Esophagus muscularis mucosa (tissue), 4 donors: ENCODE results near the gene ZNF503. TPM values are rescaled to one million over a fixed set of nuclear protein-coding genes. Genes with fewer than 3 reads are reported as not detected.

Experiments
- DNase-seq: peaks from one replicate; pipeline ENCODE4 v3.0.0-alpha.2; 2017; ENCODE audit errors: extremely low spot score
- H3K27ac ChIP-seq, 4 donors: fragments of 200-600 bp; sonication (generic); replicated peaks in 1 of 4; 1 replicate in 3 of 4; 2 replicates in 1 of 4; pipeline ENCODE4 v1.5.1; 2016 to 2019; ENCODE audit warnings: mild to moderate bottlenecking in 1 of 4
- H3K27me3 ChIP-seq, 4 donors: fragments of 200-600 bp; sonication (generic); one replicate each; pipeline versions ENCODE4 v1.5.1 to v1.6.0; 2016 to 2019
- H3K36me3 ChIP-seq, 4 donors: fragments of 200-600 bp; sonication (generic); one replicate each; pipeline ENCODE4 v1.5.1; 2016 to 2019
- H3K4me1 ChIP-seq, 4 donors: fragments of 200-600 bp; sonication (generic); one replicate each; pipeline ENCODE4 v1.5.1; 2016 to 2019
- H3K4me3 ChIP-seq, 4 donors: fragments of 200-600 bp; sonication (generic); 1 replicate in 2 of 4; 2 replicates in 2 of 4; pipeline ENCODE4 v1.5.1; 2016 to 2019; ENCODE audit warnings: mild to moderate bottlenecking in 4 of 4, moderate library complexity in 1 of 4
- H3K9me3 ChIP-seq, 4 donors: fragments of 200-600 bp; sonication (generic); 1 replicate in 3 of 4; 2 replicates in 1 of 4; pipeline ENCODE4 v1.5.1; 2016 to 2019
- CTCF ChIP-seq, 3 experiments: fragments of 200-600 bp in 2 of 3; fragments of 450-650 bp in 1 of 3; sonication (generic) in 2 of 3; IDR thresholded peaks; one replicate each; pipeline ENCODE4 v1.5.1; 2017 to 2019; ENCODE audit warnings: antibody characterized with exemption in 3 of 3, mild to moderate bottlenecking in 2 of 3, moderate library complexity in 1 of 3
- EP300 ChIP-seq: sonication (generic); formaldehyde crosslinking; IDR thresholded peaks from one replicate; pipeline ENCODE4 v1.6.1; 2017; ENCODE audit warnings: antibody characterized with exemption
- POLR2A ChIP-seq: fragments of 450-650 bp; IDR thresholded peaks from one replicate; pipeline ENCODE4 v1.6.1; 2017; ENCODE audit warnings: antibody characterized with exemption, moderate library complexity, mild to moderate bottlenecking, low read depth
- POLR2AphosphoS5 ChIP-seq, 2 donors: sonication (generic); formaldehyde crosslinking; IDR thresholded peaks; one replicate each; pipeline ENCODE4 v1.6.1; 2017; ENCODE audit warnings: antibody characterized with exemption in 2 of 2
- WGBS: methylation state at CpG from one replicate; pipeline ENCODE4 v1.1.5; 2018; 5-methylcytosine and 5-hydroxymethylcytosine counted together
- intact Hi-C: fragments of 100-400 bp; cut with DNase I; formaldehyde crosslinking; loops from one replicate; pipeline ENCODE4 v1.15.1; 2023
- total RNA-seq, 4 donors: library from RNA; depleted of rRNA; stranded (reverse); fragments of >200 nt; gene quantifications; one replicate each; pipeline versions ENCODE4 v1.1.0 to v1.2.1, GENCODE V29; 2016

The ZNF503 gene
- total RNA-seq, 4 donors from 2014 or later, result 21.2 to 101 (median 65.1) TPM

DNA sequence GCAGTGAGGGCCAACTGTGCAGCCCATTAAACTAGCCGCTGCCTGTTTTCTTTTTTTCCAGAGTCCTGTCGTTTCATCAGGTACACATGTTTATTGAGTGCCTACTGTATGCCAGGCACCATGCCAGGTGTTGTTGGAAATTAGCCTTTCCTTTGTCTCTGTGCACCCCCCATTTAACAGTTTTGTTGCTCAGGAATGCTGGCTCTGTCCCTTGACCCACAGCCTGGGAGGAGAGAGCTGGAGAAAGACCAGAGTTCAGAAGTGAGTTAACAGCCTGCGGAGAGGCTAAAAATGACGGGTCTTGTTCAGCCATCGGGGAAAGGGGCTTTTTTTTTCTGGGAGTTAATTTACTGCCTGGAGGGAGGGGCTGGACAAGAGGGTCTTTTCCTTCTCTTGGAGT lies 31.2 kb upstream of the ZNF503 start:
- Histone ChIP-seq H3K27me3 (no peaks in the 10 kb centered on the region), H3K9me3 (no peaks in the 10 kb centered on the region), H3K27ac (no peak overlapping the region), H3K36me3 (no peaks in the 10 kb centered on the region), H3K4me3 (no peak overlapping the region), H3K4me1 (peaks cover 38 to 52% (median 49%) of the 10 kb centered on the region in 4 donors)
- TF ChIP-seq EP300 (no peak), CTCF (IDR thresholded peaks at IDR 0.05) (no peak), POLR2A (no peak), POLR2AphosphoS5 (IDR thresholded peaks at IDR 0.05) (no peak)
- intact Hi-C loops, result no loop called here
- WGBS, result 85% methylated on average over 5 of the region's 5 CpGs
- DNase-seq, result no peak

GRCh38 chr10:75432176-75432575 lies 30.6 kb upstream of the ZNF503 start:
- H3K4me3 ChIP-seq, result peak overlapping the region; percentile 72 to 90 (median 84)
- intact Hi-C loops, result no loop called here
- H3K9me3 ChIP-seq, result no peaks in the 10 kb centered on the region
- WGBS, result 76% methylated on average over 5 of the region's 5 CpGs
- H3K36me3 ChIP-seq, result no peaks in the 10 kb centered on the region
- no peaks in the 10 kb centered on the region for H3K27me3 ChIP-seq
- DNase-seq, result no peak
- TF ChIP-seq CTCF (IDR thresholded peaks at IDR 0.05) (no peak), POLR2A (no peak), EP300 (no peak), POLR2AphosphoS5 (IDR thresholded peaks at IDR 0.05) (no peak)
- H3K27ac ChIP-seq, result peak overlapping the region in 2 of 4 donors; percentile 79 to 86
- peaks cover 40 to 57% (median 55%) of the 10 kb centered on the region in 4 donors for H3K4me1 ChIP-seq

DNA sequence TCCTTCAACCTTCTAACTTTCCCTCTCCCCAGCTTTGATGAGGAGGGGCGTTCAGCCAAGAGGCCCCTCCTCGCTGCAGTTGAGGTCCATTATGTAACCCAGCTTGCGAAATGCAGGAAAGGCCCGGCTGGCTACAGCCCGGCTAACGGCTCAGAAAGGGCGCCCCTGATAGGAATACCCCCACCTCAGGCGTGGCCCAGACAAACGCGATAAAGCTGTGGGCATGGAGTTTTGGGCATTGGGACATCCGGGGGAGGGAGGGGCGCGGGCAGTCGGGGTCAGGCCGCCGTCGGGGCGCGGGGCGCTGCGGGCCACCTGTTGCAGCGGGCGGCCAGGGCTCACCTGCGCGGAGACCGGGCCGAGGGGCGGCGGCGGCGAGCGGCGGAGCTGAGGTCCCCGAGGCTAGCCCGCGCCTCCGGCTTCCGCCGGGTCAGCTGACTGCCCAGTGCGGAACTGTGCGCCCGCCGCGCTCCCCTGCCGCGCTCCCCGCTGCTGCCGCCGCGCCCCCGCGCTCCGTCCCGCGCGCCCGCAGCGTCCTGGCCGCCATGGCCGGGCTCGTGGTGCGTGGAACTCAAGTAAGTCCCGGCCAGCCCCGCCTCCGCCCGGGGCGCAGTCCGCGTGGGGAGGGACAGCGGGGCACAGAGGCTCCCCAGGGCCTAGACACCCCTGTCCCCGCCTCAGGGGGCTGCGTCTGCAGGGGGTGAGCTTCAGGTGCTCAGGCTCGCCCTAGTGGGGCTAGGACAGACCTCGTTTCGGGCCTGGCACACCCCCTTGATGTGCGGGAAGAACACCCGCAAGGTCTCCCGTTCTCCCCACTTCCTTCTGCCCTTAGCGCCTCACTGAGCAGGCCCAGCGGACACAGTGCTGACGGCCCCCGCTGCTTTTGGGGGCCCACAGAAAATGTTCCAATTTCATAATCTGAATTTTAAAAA lies 29.9 kb upstream of the ZNF503 start, which contains the start of gene LRMDA:
Gene LRMDA (plus strand): TSS at position 445 of the 932 bp plus-strand sequence.
- Histone ChIP-seq H3K4me1 (peaks cover 40 to 58% (median 55%) of the 10 kb centered on the region in 4 donors), H3K27ac (peak within 1 kb of the TSS; percentile 60 to 86 (median 80)), H3K36me3 (no peaks in the 10 kb centered on the region), H3K27me3 (no peaks in the 10 kb centered on the region), H3K9me3 (no peaks in the 10 kb centered on the region), H3K4me3 (peak within 1 kb of the TSS; percentile 72 to 90 (median 84))
- TF ChIP-seq EP300 (no peak), POLR2A (no peak), CTCF (IDR thresholded peaks at IDR 0.05) (no peak), POLR2AphosphoS5 (IDR thresholded peaks at IDR 0.05) (peak; percentile 19 to 47)
- intact Hi-C loops, result no loop called here
- 18% methylated on average over 26 of the region's 82 CpGs for WGBS
- no peak for DNase-seq

DNA sequence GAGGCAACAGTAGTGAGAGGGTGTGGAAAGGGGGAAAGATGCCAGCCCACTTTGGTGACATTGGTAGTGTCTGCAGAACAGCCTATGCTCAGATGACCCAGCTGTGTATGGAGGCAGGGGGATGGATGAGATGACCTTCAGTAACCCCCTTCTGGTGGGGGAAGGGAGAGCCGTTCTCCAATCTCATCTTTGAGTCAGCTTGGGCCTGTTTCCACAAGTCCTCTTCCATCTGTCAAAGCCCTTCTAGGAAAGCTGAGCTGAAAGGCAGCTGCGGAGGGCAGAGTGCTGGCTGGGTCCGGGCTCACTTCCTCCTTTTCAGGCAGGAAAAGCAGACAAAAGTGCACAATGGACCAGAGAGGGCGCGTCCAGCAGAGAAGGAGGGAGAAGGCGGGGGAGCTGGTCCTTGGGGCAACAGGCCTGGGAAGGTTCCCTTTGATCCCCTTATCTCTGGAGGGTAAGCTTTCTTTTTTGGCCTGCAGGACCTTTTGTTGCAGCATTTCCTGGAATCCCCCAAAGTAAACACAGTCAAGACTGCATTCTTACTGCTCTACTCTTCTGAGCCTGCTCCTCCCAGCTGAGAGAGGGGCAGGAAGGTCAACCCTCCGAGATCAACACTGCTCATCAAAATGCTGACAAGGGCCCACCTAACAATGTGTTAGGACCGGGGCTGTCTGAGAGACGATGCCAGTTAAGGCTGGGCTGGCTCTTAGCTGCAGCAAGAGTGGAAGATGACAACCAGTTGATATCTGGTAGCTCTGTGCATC lies 28.6 kb upstream of the ZNF503 start:
- Histone ChIP-seq H3K36me3 (no peaks in the 10 kb centered on the region), H3K27ac (peak overlapping the region; percentile 60 to 86 (median 80)), H3K9me3 (no peaks in the 10 kb centered on the region), H3K27me3 (no peaks in the 10 kb centered on the region), H3K4me1 (peaks cover 40 to 58% (median 55%) of the 10 kb centered on the region in 4 donors), H3K4me3 (peak overlapping the region in 3 of 4 donors; percentile 79 to 90 (median 89))
- 66% methylated on average over 9 of the region's 9 CpGs for WGBS
- TF ChIP-seq CTCF (IDR thresholded peaks at IDR 0.05) (no peak), POLR2AphosphoS5 (IDR thresholded peaks at IDR 0.05) (peak; percentile 15), EP300 (no peak)
- intact Hi-C loops, result no loop called here
- DNase-seq, result no peak
